ENCODE results near the gene ANP32A.

Gene ANP32A

DNA sequence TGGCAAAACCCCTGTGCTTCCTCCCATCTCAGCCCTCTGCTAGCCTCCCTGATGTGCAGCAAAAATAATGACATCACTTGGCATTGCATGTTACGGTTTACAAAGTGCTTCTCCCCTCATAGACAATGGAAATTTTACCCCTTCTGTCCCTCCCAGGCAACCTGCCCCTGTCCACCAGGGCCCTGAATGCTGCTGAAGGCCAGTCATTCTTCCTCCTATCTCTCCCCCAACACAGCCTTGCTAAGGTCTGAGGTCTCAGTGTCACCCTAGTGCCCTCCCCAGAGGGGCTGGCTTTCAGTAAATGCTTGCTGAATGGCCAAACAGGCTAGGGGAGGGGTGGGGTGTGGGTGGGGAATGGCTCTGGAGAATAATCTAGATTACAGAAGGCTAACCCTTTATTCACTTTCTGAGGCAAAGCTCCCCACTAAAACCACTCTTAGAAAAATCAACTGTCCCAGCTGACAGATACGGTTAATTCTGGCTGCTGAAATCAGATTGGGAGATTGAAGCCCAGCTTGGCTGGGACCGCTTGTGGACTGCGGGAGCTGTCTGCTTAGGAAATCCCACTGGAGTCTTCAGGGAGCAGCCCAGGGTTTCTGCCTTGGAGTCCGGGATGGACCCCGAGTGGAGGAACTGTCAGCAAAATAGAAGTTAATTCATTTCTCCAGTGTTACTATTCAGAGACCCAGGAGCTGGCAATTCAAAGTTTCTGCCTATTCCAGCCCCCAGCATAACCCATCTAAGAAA is 22.9 kb downstream of the ANP32A start:
- no peak for DNase-seq (ENCODE audit: low read depth)

DNA sequence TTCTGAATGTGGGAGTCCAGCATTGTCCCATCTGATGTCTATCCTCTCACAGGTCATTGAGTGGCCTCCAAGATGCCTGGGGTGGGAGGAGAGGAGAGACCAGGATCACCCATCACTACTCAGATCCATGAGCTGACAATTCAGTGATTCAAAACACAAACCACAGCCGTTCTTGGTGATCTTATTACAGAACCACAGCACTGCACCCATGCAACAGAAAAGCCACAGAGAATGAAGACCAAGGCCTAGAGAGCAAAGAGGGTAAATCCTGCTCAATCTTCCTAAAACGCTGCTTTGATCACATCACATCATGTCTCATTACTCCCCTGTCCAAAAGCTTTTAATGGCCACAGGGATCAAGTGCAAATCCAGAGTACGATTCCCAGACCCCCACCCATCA is 23.5 kb downstream of the ANP32A start:
- DNase-seq (ENCODE audit: low read depth) = no peak

DNA sequence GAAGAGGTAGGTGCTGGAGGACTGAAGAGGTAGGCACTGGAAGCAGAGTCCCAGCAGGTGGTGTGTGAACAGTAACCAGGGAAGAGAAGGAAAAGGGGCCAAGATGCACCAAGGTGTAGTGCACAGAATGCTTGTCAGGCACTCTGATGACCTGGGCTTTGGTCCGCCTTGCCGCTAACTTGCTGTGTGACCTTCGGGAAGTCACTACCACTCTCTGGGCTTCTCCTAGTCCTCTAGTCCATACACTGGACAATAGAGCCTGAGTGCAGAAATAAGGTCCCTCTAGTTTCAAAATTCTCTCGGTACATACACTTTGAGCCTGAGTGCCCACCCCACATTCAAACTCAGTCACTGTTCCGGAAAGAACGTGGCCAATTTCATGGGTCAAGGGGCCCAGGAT is 24.1 kb downstream of the ANP32A start:
- no peak for DNase-seq (ENCODE audit: low read depth)

DNA sequence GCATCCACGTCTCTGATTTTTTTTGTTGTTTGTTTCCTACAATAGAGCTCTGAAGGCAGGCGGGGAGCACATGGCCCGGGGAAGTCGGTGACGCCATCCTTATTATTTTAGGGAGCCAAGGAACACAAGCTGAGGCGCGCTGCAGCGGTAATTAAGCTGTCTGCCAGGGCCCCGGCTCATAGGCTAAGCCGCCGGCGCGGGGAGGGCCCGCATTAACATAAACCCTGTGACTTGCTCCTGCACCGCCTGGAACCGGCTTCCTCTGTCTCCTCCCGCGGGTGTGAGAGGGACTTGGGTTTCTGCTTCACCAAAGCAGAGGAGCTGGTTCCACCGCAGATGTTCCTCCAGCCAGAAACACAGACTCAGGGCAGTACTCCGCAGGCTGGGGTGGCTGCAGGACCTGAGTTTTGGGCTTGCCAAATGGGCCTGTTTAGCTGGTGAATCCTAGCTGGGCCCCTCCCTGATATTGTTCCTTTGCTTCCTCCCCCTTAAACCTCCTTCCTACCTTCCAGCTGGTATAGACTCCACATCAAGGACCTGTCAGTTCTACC is 25.3 kb downstream of the ANP32A start:
- DNase-seq (ENCODE audit: low read depth) = peak; percentile 54

DNA sequence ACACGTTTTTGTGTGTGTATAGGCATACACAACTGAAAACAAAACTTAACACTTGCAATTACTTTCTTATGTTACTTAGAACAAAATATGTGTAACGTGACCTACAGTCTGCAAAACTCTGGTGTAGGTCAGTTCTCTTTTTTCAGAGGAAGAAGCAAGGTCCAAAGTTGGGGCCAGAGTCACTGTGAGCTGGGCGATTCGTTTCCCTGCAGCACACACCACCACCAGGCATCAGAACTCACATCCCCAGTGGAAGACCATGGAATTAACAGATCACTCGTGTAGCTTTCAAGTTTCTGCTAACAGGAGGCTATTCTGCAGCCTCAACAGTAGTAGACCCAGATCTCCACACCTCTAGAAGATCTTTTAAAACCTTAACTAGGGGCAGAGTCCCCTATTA is 25.8 kb downstream of the ANP32A start:
- DNase-seq (ENCODE audit: low read depth) = no peak

DNA sequence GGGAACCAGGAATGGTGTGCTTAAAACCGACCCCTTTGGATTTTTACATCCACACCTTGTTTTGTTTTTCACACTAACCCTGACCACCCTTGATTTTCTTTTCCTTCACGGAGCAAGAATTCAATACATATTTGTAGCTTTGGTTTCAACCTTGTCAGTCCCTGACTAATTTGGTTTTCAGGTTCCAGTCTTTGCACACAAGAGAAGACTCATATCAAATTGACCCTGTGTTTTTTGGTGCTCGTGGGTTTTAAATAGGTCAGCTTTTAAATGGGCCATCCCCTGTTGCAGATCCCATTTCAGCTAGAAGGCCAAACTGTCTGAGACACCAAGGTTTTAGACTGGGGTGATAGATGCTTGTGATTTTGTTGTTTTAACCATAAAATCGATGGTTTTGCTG is 26.4 kb downstream of the ANP32A start:
- DNase-seq (ENCODE audit: low read depth) = no peak

DNA sequence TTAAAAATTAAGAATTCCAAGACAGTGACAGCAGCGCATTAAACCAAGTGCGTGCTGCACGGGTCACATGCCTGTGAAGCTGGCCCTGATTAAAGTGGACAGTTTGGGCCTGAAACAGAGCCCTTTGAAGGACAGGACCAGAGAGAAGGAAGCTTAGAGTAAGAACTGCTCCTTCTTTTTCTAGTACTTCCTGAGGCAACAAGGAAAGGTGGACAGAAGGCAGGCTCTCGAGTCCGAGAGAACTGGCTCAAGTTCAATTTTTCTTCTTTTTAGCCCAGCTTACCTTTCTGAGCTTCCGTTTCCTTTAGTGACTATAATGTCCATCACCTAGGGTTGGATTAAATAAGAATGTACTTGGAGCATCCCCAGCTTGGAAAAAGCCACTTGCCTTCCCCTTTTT is 26.9 kb downstream of the ANP32A start:
- no peak for DNase-seq (ENCODE audit: low read depth)

DNA sequence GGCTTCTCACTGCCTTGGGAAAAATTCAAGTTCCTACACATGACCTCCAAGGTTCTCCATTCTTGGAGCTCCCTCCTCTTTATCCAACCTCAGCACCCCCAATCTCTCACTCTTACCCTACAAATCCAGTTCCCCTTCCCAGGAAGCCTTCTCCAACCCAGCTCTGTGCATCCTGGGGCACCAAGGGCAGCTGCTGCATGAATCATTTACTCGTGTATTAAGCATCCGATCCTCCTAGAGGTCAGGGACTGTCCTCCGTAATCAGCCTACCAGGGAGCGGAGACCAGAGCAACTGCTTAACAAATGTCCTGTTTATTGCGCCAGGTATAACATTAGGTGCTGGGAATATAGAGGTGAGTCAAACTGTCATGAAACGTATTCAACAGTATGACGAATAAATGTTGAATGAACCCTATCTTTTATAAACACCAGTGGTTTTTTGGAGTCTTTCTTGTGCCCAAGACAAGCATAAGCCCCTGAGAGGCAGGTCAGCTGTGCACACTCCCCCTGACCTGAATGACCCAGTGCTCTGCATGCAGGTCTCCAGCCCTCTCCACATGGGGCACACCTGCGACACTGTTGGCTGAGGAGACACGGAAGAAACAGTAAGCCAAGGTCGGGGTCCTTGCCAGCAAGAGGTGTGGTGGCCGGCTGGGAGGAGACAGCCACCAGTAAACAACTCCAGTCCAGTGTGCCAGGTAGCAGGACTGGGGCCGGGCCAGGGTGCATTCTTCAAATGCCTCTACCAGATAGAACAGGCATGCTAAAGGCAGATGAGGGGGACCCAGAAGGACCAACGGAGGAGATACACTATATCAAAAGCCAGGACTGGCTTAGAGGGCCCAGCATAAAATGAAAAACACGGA is 27.6 kb downstream of the ANP32A start:
- no peak for DNase-seq (ENCODE audit: low read depth)

DNA sequence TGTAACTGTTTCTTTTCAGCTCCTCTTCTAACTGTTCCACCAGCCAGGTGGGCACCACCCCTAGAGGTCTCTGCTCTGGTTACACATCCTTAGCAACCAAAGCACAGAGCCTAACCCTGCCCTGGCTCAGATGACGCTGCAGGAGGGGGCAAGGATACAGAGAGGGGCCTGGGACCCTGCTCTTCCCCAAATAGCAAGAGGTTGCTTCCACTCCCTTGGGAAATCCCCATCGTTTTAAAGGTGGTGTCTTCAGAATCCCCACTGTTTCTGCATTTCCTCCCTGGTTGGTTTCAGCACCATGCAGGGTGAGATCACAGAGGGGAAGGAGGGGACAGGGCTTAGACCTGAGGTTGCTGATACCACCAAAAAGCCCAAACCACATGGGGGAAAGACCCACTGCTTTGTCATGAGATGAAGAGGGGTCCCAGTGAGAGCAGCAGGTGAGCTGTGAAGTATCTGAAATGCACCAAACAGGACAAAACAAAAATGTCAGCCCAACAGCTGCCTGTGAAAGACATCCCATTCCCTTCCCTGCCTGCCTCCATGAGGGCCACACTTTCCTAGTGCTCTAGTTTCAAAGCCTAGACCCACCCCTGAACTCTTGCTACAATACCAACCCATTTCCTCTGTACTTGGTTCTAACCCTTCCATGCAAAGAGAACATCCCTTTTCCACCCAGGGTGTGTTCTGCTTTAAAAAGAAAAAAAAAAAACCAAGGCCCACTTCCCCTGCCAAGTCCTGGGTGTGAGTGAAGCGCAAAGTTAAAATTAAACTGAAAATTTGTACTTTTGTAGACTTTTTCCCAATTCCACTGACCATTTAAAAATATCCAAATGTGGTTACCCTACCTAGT is 29.0 kb downstream of the ANP32A start:
- peak; percentile 31 for DNase-seq (ENCODE audit: low read depth)

DNA sequence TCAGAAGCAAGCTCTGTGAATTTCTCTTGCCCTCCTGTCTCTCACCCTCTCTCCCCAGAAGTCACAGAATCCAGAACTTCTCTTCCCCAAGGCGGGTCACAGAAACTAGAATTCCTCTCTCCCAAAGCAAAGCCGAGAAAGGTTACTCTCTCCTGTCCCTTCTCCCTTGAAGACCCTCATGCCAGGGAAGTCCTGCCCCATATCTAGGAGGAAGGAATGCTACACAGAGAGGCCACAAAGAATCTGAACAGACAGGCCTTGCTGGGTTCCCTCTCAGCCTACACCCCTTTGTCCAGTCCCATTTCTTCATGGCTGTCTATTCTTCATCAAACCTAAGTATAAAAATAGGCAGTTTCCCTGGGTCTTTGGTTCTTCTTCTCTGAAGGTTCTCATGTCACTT is 29.8 kb downstream of the ANP32A start:
- DNase-seq (ENCODE audit: low read depth) = no peak

DNA sequence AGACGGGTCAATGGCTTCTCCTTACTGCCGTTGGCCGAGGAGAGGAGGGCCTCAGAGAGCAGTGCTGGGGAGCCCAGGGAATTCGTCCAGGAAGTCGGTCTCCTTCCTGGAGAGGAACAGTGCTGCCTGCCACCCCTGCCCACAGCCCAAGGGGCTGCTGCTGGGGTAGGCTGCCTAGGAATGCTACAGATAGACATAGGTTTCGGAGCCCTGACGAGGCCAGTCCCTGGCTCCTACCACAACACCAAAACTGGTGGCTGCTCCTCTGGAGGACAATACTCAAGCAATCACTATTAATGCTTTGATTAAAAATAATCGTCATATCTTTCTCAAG is 30.5 kb downstream of the ANP32A start:
- no peak for DNase-seq (ENCODE audit: low read depth)

DNA sequence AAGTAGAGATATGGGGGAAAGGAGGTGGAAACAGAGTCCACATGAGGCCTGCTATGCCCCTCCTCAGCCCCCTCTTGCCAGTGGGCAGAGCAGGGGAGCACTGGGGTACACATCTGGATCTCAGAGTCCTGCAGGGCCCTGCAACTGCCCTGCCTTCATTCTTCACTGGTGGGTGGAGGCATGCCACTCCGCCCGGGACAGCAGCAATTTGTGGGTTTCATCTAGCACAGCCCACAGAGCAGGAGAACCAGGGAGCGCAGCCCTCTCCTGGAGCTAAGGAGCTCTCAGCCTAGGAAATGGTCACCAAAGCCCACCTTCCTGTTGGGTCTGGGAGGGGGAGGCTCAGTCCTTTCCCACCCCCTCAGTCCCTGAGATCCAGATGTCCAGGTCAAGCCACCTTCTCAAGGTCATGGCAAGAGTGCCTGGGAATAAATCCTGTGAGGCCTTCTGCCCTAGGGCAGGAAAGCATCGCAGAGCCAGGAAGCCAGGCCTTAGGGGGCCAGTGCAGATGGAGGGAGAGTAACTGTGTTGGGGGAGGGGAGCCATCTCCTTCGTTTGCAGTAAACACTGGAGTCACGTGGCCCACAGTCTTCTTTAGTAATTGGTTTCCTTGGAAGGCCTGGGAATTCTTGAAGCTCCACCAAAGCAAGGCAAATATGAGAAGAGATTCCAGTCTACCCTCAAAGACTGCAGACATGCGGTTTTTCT is 31.0 kb downstream of the ANP32A start:
- DNase-seq (ENCODE audit: low read depth) = no peak

DNA sequence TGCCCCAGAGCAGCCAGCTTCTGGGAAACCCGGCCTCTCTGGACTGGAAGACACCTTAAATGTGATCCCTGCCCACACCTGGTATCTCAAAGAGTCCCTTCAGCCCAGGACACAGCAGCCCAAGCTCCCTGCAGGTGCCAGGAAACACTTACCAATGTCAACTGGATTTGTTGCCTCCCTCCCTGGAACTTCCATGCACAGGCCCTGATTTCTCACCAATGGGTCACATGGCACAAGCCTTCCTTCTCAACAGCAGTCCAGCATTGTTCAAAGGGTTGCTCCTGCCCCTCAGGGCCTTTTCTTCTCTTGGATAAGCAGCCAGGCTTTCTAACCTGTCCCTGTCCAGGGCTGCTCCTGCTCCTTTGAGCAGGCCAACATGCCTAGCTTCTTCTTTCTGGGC is 31.6 kb downstream of the ANP32A start:
- no peak for DNase-seq (ENCODE audit: low read depth)

DNA sequence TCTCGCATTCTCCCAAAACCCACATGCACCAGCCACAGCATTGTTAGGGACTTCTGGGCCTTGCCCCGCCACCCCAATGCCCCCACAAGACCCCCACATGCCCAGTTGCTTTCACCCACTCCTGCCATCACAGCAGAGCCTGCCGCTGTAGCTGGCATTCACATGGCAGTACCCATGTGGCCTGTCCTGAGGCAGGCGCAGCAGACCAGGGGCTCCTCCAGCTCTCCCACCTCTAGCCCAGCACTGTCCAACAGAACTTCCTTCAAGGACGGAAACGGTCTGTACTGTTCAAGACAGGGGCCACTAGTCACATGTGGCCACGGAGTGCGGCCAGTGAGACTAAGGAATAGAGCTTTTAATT is 32.5 kb downstream of the ANP32A start:
- DNase-seq (ENCODE audit: low read depth) = no peak

DNA sequence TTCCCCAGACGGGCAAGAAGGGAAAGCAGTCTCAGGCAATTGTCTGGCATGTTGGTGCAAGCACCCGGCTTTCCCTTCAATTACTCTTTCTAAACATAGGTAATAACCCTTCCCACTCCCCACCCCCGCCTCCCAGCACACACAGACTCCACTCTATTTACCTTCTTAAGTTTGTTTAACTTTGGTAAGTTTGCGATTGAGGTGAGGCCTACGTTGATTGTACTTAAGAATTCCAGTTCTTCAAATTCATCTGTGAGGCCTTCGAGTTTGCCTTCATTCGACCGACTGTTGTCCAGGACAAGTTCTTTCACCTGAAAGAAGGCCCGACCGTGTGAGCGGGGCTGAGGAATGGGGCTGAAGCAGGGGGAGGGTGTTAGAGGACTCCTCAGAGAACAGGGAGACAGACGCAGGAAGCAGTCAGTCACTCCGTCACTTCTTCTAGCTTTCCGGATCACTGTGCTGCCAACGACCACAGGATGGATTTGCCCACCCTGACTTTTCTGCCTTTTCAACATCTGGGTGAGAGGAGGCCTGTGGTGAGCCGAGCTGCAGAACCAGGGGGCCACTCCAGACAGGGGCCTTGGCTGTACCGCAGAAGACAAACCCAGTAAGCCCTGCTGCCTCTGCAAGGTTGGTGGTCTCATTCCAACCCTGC is 33.0 kb downstream of the ANP32A start:
- DNase-seq (ENCODE audit: low read depth) = no peak

DNA sequence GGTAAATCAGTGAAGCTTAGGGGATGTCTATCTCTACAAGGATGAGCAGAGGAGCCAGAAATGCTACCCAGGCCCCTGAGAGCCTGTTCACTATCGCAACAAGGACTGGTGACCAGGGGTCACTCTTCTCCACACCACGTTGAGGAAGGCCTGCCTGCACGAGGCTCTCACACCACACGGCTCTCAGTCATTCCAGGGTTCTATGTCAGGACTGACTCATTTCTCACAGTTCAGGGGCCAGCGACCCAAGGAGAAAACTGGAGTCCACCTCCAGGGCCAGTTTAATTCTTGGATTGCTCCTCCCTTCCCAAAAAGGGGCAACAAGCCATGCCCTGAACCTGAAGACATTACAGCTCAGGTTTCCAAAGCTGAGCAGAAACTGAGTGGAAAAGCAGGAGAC is 33.9 kb downstream of the ANP32A start:
- no peak for DNase-seq (ENCODE audit: low read depth)

DNA sequence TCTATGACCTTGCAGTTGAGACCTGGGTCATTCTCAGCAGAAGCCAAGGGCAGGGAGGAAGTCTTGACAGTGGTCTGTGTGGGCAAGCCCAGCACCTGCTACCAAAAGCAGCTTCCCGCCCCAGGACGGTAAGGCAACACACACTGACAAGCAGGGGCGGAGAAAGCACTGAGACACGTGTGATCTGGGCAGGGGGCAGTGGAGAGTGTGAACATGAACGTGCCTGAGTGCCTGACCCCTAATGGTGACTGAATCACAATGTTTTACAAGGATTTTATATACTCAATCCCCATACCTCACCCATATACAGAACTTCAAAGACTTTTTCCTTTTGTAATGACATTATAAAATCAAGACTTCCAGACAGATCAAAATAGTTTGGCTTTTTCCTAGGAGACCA is 35.2 kb downstream of the ANP32A start:
- DNase-seq (ENCODE audit: low read depth) = no peak

DNA sequence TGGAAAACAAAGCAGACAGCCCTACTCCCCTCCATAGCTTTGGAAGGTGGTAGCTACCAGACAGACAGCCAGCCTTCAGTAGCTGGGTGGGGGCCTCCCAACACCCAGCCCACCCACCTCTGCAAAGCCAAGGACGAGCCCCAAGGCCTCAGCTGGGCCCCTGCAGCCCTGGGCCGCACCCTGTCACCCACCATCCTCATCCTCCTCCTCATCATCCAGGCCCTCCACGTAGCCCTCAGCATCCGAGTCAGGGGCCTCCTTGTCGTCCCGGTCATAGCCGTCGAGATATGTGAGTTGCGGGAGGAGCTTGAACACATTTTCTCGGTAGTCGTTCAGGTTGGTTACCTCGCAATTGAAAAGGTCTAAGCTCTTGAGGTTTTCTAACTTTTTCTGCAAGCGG is 36.5 kb downstream of the ANP32A start:
- DNase-seq (ENCODE audit: low read depth) = no peak

DNA sequence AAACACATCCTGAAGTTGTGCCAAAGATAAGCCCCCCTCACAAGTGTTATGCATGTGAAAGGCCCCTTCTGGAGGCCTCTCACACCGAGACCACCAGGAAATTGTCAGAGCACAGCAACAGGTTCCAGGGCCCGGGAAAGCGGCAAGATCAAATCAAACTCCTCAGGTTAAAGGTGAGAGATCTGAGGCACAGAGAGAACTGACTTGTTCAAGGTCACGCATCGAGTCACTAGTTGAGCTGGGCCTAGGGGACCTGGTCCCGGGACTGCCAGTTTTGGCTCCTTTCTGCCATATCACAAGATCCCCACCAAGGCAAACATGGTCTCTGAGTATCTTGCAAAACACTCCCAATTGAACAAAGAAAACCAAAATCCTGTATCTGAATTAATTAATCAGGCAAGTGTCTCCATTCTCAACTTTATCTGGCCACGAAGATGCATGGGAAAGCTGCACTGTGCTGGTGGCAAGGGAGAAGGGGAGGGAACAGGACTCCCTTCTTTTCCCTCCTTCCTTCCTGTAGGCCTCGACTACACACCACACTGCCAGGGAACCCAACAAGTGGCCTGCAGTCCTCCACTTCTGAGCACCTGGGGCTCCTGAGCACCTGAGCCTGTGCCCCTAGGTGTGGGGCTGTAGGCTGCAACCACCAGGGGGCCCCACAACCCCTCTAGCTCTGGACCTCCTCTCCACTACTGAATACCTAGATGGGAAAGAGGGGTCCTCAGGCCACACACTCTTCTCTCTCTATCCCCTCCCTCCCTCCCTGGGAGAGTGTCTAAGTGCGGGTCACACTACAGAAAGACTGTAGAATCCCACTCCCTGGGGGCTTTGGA is 37.3 kb downstream of the ANP32A start:
- peak; percentile 51 for DNase-seq (ENCODE audit: low read depth)

DNA sequence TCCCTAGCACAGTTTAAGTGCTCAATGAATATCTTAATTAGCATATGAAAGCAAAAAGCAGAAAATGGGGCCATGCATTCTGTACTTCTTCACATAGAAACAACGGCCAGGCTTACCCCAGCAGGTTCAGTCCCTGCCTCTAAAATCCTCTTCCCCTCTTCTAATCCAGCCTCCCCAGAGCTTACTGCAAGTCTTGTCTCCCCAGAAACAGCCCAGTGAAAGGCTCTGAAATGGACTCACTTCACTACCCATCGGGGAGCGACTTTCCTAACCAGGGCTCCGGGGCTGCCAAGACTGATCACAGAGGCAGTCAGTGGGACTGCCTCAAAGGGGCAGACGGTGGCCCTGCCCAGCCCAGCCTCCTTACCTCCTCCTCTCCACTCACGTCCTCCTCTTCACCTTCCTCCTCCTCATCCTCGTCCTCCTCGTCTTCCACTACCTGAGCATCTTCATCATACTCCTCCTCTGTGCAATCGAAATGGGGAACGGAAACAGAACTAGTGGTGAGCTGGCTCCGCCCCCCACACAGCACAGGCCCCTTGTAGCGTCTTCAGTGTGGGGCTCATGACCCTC is 38.0 kb downstream of the ANP32A start:
- DNase-seq (ENCODE audit: low read depth) = no peak

Data from activated T-cell treated with anti-CD3 and anti-CD28 coated beads for 48 hours (primary cell).